Mucosa of rectum (tissue), 2 donors: ENCODE results near the gene TESK2.

Experiments used
- H3K27ac ChIP-seq, 2 donors: one replicate each; pipeline ENCODE4 v1.7.0; 2013; ENCODE audit warnings: inconsistent platforms in 2 of 2, low read depth in 2 of 2, low read length in 2 of 2
- H3K27me3 ChIP-seq, 2 donors: one replicate each; pipeline ENCODE4 v1.7.0; 2013; ENCODE audit warnings: low read length in 2 of 2; ENCODE audit not compliant: control insufficient read depth in 2 of 2, insufficient read depth in 2 of 2
- H3K36me3 ChIP-seq, 2 donors: one replicate each; pipeline ENCODE4 v1.7.0; 2013; ENCODE audit warnings: low read length in 2 of 2; ENCODE audit not compliant: control insufficient read depth in 2 of 2, insufficient read depth in 2 of 2
- H3K4me1 ChIP-seq, 2 donors: one replicate each; pipeline ENCODE4 v1.7.0; 2013; ENCODE audit warnings: low read length in 2 of 2, mild to moderate bottlenecking in 1 of 2; ENCODE audit not compliant: control insufficient read depth in 2 of 2, insufficient read depth in 2 of 2
- H3K4me3 ChIP-seq, 2 donors: one replicate each; pipeline ENCODE4 v1.7.0; 2013; ENCODE audit warnings: low read length in 2 of 2
- H3K9ac ChIP-seq, 2 donors: one replicate each; pipeline ENCODE4 v1.7.0; 2013; ENCODE audit warnings: low read length in 2 of 2, low read depth in 1 of 2, mild to moderate bottlenecking in 1 of 2
- H3K9me3 ChIP-seq, 2 donors: one replicate each; pipeline ENCODE4 v1.7.0; 2013; ENCODE audit warnings: low read length in 2 of 2; ENCODE audit not compliant: control insufficient read depth in 2 of 2
- donor health status: healthy.
- donor health status: Normal muscosa, but diverticular disease.

Gene TESK2

GRCh38 chr1:45346473-45346872, 144.5 kb downstream of the TESK2 start:
- H3K9ac ChIP-seq: no peak overlapping the region
- no peaks in the 10 kb centered on the region for H3K9me3 ChIP-seq
- H3K4me1 ChIP-seq: peaks cover 3% of the 10 kb centered on the region in 2 donors
- no peak overlapping the region for H3K27ac ChIP-seq
- no peaks in the 10 kb centered on the region for H3K27me3 ChIP-seq
- no peak overlapping the region for H3K4me3 ChIP-seq
- H3K36me3 ChIP-seq: peaks cover 42 to 48% of the 10 kb centered on the region in 2 donors

- no peak overlapping the region for H3K27ac ChIP-seq
- no peaks in the 10 kb centered on the region for H3K27me3 ChIP-seq
- no peaks in the 10 kb centered on the region for H3K9me3 ChIP-seq
- no peak overlapping the region for H3K4me3 ChIP-seq
- H3K4me1 ChIP-seq: peaks cover 14% of the 10 kb centered on the region in 2 donors
- H3K36me3 ChIP-seq: peaks cover 42 to 48% of the 10 kb centered on the region in 2 donors
- no peak overlapping the region for H3K9ac ChIP-seq
These were observed 145.9 kb downstream of the TESK2 start for GRCh38 chr1:45345014-45345413.

GRCh38 chr1:45344499-45344898, 146.5 kb downstream of the TESK2 start:
- Histone ChIP-seq H3K4me1 (peaks cover 14% of the 10 kb centered on the region in 2 donors), H3K9ac (no peak overlapping the region), H3K36me3 (peaks cover 42 to 48% of the 10 kb centered on the region in 2 donors)

GRCh38 chr1:45340816-45341466, 150.0 kb downstream of the TESK2 start:
- peak overlapping the region; percentile 87 to 99 for H3K9ac ChIP-seq
- peaks cover 23 to 25% of the 10 kb centered on the region in 2 donors for H3K4me1 ChIP-seq
- H3K36me3 ChIP-seq: peaks cover 39 to 40% of the 10 kb centered on the region in 2 donors
- peak overlapping the region; percentile 99 for H3K27ac ChIP-seq
- H3K4me3 ChIP-seq: peak overlapping the region; percentile 89 to 97
- no peaks in the 10 kb centered on the region for H3K9me3 ChIP-seq
- no peaks in the 10 kb centered on the region for H3K27me3 ChIP-seq

More at GRCh38 chr1:45344499-45344898, 146.5 kb downstream of the TESK2 start:
- Histone ChIP-seq H3K27me3 (no peaks in the 10 kb centered on the region), H3K9me3 (no peaks in the 10 kb centered on the region), H3K27ac (no peak overlapping the region), H3K4me3 (no peak overlapping the region)

GRCh38 chr1:45339789-45340558, 151.0 kb downstream of the TESK2 start, which contains the start of the genes MUTYH and TOE1:
TSS of gene MUTYH (minus strand) at chr1:45340440. CDS start at chr1:45334505, 5,935 bp downstream.
TSS of gene TOE1 (plus strand) at chr1:45340170. CDS start at chr1:45340253, 83 bp downstream.
- H3K36me3 ChIP-seq: peaks cover 31% of the 10 kb centered on the region in 2 donors
- H3K27me3 ChIP-seq: no peaks in the 10 kb centered on the region
- peak within 1 kb of the TSS; percentile 99 for H3K27ac ChIP-seq
- peaks cover 30 to 31% of the 10 kb centered on the region in 2 donors for H3K4me1 ChIP-seq
- no peaks in the 10 kb centered on the region for H3K9me3 ChIP-seq
- peak within 1 kb of the TSS; percentile 87 to 99 for H3K9ac ChIP-seq
- H3K4me3 ChIP-seq: peak within 1 kb of the TSS; percentile 89 to 97

- peaks cover 11 to 26% of the 10 kb centered on the region in 2 donors for H3K36me3 ChIP-seq
- H3K4me3 ChIP-seq: no peak overlapping the region
- H3K9ac ChIP-seq: no peak overlapping the region
- no peaks in the 10 kb centered on the region for H3K27me3 ChIP-seq
- H3K9me3 ChIP-seq: no peaks in the 10 kb centered on the region
- H3K4me1 ChIP-seq: peaks cover 39 to 42% of the 10 kb centered on the region in 2 donors
- H3K27ac ChIP-seq: peak overlapping the region; percentile 4 to 99
These were observed 153.2 kb downstream of the TESK2 start for GRCh38 chr1:45337630-45338325.

- H3K9ac ChIP-seq: no peak overlapping the region
- peak overlapping the region in 1 of 2 donors; percentile 58 for H3K4me3 ChIP-seq
- H3K4me1 ChIP-seq: peaks cover 30 to 38% of the 10 kb centered on the region in 2 donors
- H3K27ac ChIP-seq: peak overlapping the region; percentile 80 to 86
- H3K9me3 ChIP-seq: no peaks in the 10 kb centered on the region
- no peaks in the 10 kb centered on the region for H3K27me3 ChIP-seq
- H3K36me3 ChIP-seq: peaks cover 14 to 31% of the 10 kb centered on the region in 2 donors
These were observed 155.1 kb downstream of the TESK2 start for GRCh38 chr1:45335855-45336324.

GRCh38 chr1:45334308-45335245, 156.4 kb downstream of the TESK2 start:
- Histone ChIP-seq H3K9me3 (no peaks in the 10 kb centered on the region), H3K27me3 (no peaks in the 10 kb centered on the region), H3K36me3 (peaks cover 14 to 37% of the 10 kb centered on the region in 2 donors), H3K4me3 (peak overlapping the region in 1 of 2 donors; percentile 58), H3K27ac (peak overlapping the region; percentile 80 to 86), H3K9ac (peak overlapping the region in 1 of 2 donors; percentile 60), H3K4me1 (peaks cover 25 to 34% of the 10 kb centered on the region in 2 donors)

- H3K27me3 ChIP-seq: no peaks in the 10 kb centered on the region
These were observed 158.6 kb downstream of the TESK2 start for GRCh38 chr1:45332346-45332720.

More at GRCh38 chr1:45332346-45332720, 158.6 kb downstream of the TESK2 start:
- Histone ChIP-seq H3K4me1 (peaks cover 27 to 43% of the 10 kb centered on the region in 2 donors), H3K9me3 (no peaks in the 10 kb centered on the region), H3K27ac (no peak overlapping the region), H3K9ac (no peak overlapping the region), H3K36me3 (peaks cover 14 to 40% of the 10 kb centered on the region in 2 donors), H3K4me3 (no peak overlapping the region)
